ENCODE results near the gene ATG12. TPM values are rescaled to one million over a fixed set of nuclear protein-coding genes. Genes with fewer than 3 reads are reported as not detected.

The ATG12 gene
- total and polyA plus RNA-seq, 2 experiments from 2014 or later: 66.0 to 85.7 TPM

- DNase-seq (ENCODE audit: low spot score): no peak
- no peaks in the 10 kb centered on the region for H3K36me3 ChIP-seq (replicated peaks; ENCODE audit: insufficient read depth, low read depth)
- H2AFZ ChIP-seq: no peak overlapping the region
- H4K20me1 ChIP-seq (ENCODE audit: insufficient read depth, poor library complexity, severe bottlenecking): peaks cover 29% of the 10 kb centered on the region
- H3K27me3 ChIP-seq: no peaks in the 10 kb centered on the region
- 61% methylated on average over 4 of the region's 4 CpGs for WGBS (ENCODE audit: low lambda C conversion rate, missing lambda C conversion rate)
- no peaks in the 10 kb centered on the region for H3K9me2 ChIP-seq (replicated peaks; ENCODE audit: insufficient read depth)
- peaks cover 3% of the 10 kb centered on the region for H3K4me1 ChIP-seq (ENCODE audit: insufficient read depth)
- H3K79me2 ChIP-seq: peaks cover 97% of the 10 kb centered on the region
- H3K9me3 ChIP-seq (ENCODE audit: low read depth): no peaks in the 10 kb centered on the region
- peak overlapping the region; percentile 39 for H3K4me2 ChIP-seq
- H3K4me3 ChIP-seq: no peak overlapping the region
- H3K27ac ChIP-seq: peak overlapping the region; percentile 4
- TF ChIP-seq EZH2phosphoT487 (IDR thresholded peaks at IDR 0.05; ENCODE audit: low read depth, severe bottlenecking, unreplicated experiment) (no peak), CTCF (IDR thresholded peaks at IDR 0.05; ENCODE audit: poor library complexity) (no peak), EZH2 (IDR thresholded peaks at IDR 0.05; ENCODE audit: borderline replicate concordance) (no peak)
Observed at GRCh38 chr5:115850744-115851416, 9.5 kb upstream of the ATG12 start.

GRCh38 chr5:115849258-115849798, 8.0 kb upstream of the ATG12 start:
- Histone ChIP-seq H3K27ac (no peak overlapping the region), H3K4me2 (no peak overlapping the region), H3K79me2 (peaks cover 97% of the 10 kb centered on the region), H3K36me3 (replicated peaks; ENCODE audit: insufficient read depth, low read depth) (no peaks in the 10 kb centered on the region), H3K9me2 (replicated peaks; ENCODE audit: insufficient read depth) (no peaks in the 10 kb centered on the region), H3K4me3 (no peak overlapping the region), H3K9me3 (ENCODE audit: low read depth) (no peaks in the 10 kb centered on the region), H2AFZ (no peak overlapping the region), H4K20me1 (ENCODE audit: insufficient read depth, poor library complexity, severe bottlenecking) (peaks cover 38% of the 10 kb centered on the region), H3K27me3 (no peaks in the 10 kb centered on the region), H3K4me1 (ENCODE audit: insufficient read depth) (peaks cover 3% of the 10 kb centered on the region)
- WGBS (ENCODE audit: low lambda C conversion rate, missing lambda C conversion rate): 96% methylated on average over 3 of the region's 3 CpGs
- TF ChIP-seq EZH2 (IDR thresholded peaks at IDR 0.05; ENCODE audit: borderline replicate concordance) (no peak), CTCF (IDR thresholded peaks at IDR 0.05; ENCODE audit: poor library complexity) (no peak), EZH2phosphoT487 (IDR thresholded peaks at IDR 0.05; ENCODE audit: low read depth, severe bottlenecking, unreplicated experiment) (no peak)
- DNase-seq (ENCODE audit: low spot score): no peak

- Histone ChIP-seq H2AFZ (no peak overlapping the region), H3K4me1 (ENCODE audit: insufficient read depth) (peaks cover 16% of the 10 kb centered on the region), H3K9me3 (ENCODE audit: low read depth) (no peaks in the 10 kb centered on the region), H3K4me2 (no peak overlapping the region), H3K9me2 (replicated peaks; ENCODE audit: insufficient read depth) (no peaks in the 10 kb centered on the region), H3K27ac (no peak overlapping the region), H3K36me3 (replicated peaks; ENCODE audit: insufficient read depth, low read depth) (no peaks in the 10 kb centered on the region), H3K27me3 (no peaks in the 10 kb centered on the region), H3K4me3 (no peak overlapping the region), H4K20me1 (ENCODE audit: insufficient read depth, poor library complexity, severe bottlenecking) (peaks cover 57% of the 10 kb centered on the region), H3K79me2 (peaks cover 97% of the 10 kb centered on the region)
- WGBS (ENCODE audit: low lambda C conversion rate, missing lambda C conversion rate): 93% methylated on average over 7 of the region's 7 CpGs
- no peak for TF ChIP-seq EZH2phosphoT487 (IDR thresholded peaks at IDR 0.05; ENCODE audit: low read depth, severe bottlenecking, unreplicated experiment)
- TF ChIP-seq CTCF (IDR thresholded peaks at IDR 0.05; ENCODE audit: poor library complexity): no peak
- TF ChIP-seq EZH2 (IDR thresholded peaks at IDR 0.05; ENCODE audit: borderline replicate concordance): no peak
- no peak for DNase-seq (ENCODE audit: low spot score)
Observed at GRCh38 chr5:115847290-115847689, 5.9 kb upstream of the ATG12 start.

All from hepatocyte (in vitro differentiated cells).